Fibroblast of skin of left quadriceps (primary cell): ENCODE results near the gene CSNK2A1.
A peak's percentile ranks its signal among the peaks of the same experiment; 100 is the strongest.
"Not testable (repeated sequence)": the region's sequence is repeated elsewhere in the genome, so short reads cannot be mapped to it uniquely, and the experiment has no call there.

Experiments used
- DNase-seq, 2 experiments: peaks; one replicate each; pipeline ENCODE4 v3.0.0-alpha.2; 2013; ENCODE audit warnings: low read depth in 2 of 2

The CSNK2A1 gene

GRCh38 chr20:487655-488054 lies 55.9 kb downstream of the CSNK2A1 start:
- DNase-seq: no peak

- DNase-seq: no peak
Observed at GRCh38 chr20:483815-484644, 59.6 kb downstream of the CSNK2A1 start.

- DNase-seq: no peak
Observed at GRCh38 chr20:481167-481566, 62.4 kb downstream of the CSNK2A1 start.

GRCh38 chr20:480044-480443 lies 63.5 kb downstream of the CSNK2A1 start:
- no peak for DNase-seq

- no peak for DNase-seq
Observed at GRCh38 chr20:479487-479886, 64.1 kb downstream of the CSNK2A1 start.

GRCh38 chr20:478949-479429 lies 64.6 kb downstream of the CSNK2A1 start:
- DNase-seq: peak; percentile 53 to 55

GRCh38 chr20:478010-478948 lies 65.3 kb downstream of the CSNK2A1 start:
- DNase-seq: peak; percentile 69 to 72

GRCh38 chr20:476561-477249 lies 66.9 kb downstream of the CSNK2A1 start:
- DNase-seq: not testable (repeated sequence)

- no peak for DNase-seq
Observed at GRCh38 chr20:475463-476357, 67.9 kb downstream of the CSNK2A1 start.

- no peak for DNase-seq
Observed at GRCh38 chr20:474581-474980, 69.0 kb downstream of the CSNK2A1 start.

GRCh38 chr20:472889-473292 lies 70.7 kb downstream of the CSNK2A1 start:
- DNase-seq: no peak

GRCh38 chr20:472137-472846 lies 71.3 kb downstream of the CSNK2A1 start:
- no peak for DNase-seq

GRCh38 chr20:469746-470490 lies 73.7 kb downstream of the CSNK2A1 start:
- no peak for DNase-seq

GRCh38 chr20:467755-468154 lies 75.8 kb downstream of the CSNK2A1 start:
- no peak for DNase-seq

- DNase-seq: peak; percentile 65 to 71
Observed at GRCh38 chr20:462199-462991, 81.2 kb downstream of the CSNK2A1 start, which contains the start of gene TBC1D20. TBC1D20 (minus strand) TSS chr20:462533; CDS start chr20:462405, 128 bp downstream.

GRCh38 chr20:461254-462198 lies 82.1 kb downstream of the CSNK2A1 start:
- DNase-seq: no peak

GRCh38 chr20:460707-461106 lies 82.9 kb downstream of the CSNK2A1 start:
- DNase-seq: no peak
